AG09319 (cell line): ENCODE measurements around the gene TTC9C.

Experiments
- DNase-seq: peaks from one replicate; pipeline ENCODE4 v3.0.0-alpha.2; 2010; ENCODE audit warnings: low read depth; ENCODE audit errors: extremely low read depth
- TF ChIP-seq, protein P1 (sequence below): IDR thresholded peaks from 2 replicates; pipeline ENCODE4 v1.5.1; 2011; ENCODE audit warnings: low read depth, mild to moderate bottlenecking, inconsistent platforms, low read length, moderate library complexity

The TTC9C gene

DNA sequence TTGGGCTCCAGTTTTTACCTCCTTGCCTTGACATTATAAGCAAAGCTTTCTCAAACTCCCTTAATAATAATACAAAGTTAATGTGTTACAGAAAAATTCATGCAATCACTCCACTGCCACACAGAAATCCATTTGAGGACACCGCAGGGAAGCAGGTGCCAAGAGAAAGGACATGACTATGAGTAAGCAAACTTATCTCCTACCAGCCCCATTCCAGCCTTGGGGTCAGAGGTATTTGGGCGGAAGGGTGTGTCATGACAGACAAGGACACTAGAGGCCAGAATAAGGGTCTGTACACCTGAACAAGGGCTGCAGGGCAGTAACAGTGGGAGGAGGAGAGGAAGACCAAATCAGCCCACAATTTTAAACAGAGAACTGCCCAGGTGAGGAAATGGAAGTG is 14.9 kb upstream of the TTC9C start:
- no peak for DNase-seq
- TF ChIP-seq, protein P1, sequence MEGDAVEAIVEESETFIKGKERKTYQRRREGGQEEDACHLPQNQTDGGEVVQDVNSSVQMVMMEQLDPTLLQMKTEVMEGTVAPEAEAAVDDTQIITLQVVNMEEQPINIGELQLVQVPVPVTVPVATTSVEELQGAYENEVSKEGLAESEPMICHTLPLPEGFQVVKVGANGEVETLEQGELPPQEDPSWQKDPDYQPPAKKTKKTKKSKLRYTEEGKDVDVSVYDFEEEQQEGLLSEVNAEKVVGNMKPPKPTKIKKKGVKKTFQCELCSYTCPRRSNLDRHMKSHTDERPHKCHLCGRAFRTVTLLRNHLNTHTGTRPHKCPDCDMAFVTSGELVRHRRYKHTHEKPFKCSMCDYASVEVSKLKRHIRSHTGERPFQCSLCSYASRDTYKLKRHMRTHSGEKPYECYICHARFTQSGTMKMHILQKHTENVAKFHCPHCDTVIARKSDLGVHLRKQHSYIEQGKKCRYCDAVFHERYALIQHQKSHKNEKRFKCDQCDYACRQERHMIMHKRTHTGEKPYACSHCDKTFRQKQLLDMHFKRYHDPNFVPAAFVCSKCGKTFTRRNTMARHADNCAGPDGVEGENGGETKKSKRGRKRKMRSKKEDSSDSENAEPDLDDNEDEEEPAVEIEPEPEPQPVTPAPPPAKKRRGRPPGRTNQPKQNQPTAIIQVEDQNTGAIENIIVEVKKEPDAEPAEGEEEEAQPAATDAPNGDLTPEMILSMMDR: no peak

DNA sequence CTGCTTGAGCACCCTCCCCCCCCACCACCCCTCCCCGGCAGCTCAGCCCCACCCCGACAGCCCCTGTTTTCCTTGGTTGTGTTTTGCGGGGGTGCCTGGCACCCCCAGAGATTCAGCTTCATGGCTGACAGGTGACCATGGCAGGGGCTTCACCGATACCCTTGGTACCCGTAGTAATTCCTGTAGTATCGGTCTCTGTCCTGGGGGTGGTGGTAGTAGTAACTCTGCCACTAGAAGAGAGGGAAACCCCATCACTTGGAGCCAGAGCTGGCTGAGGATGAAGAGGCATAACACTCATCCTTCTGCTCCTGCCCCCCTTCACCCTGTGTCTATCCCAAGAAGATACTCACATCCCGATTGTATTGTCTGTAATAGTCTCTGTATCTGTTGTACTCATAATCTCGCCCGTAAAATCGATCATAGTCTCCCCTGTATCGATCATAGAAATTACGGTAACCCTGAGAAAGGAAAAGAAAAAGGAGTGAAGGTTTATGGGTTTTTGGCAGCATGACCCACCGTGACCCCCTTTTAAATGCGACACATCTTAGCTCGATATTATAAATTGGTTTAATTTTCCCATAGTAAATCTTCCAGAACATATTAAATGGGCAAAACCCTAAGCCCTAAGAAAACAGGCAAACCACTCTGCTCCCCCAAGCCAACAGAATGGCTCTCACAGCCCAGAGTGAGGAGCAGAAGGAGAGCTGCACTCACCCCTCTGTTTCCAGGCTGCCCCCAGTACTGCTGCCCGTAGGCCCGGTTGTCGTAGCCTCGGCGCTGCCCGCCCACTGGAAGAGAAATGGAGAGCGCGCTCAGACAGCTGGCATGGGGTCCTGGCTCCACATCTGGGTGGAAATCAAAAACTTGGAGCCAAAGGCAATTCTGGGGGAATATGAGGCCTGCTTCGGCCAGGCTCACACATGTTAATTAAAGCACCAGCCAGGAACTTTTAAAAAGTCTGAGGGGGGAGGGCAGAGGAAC is 12.8 kb upstream of the TTC9C start:
- TF ChIP-seq, protein P1: no peak
- no peak for DNase-seq

GRCh38 chr11:62716206-62716605 is 12.1 kb upstream of the TTC9C start:
- TF ChIP-seq, protein P1: no peak
- no peak for DNase-seq

DNA sequence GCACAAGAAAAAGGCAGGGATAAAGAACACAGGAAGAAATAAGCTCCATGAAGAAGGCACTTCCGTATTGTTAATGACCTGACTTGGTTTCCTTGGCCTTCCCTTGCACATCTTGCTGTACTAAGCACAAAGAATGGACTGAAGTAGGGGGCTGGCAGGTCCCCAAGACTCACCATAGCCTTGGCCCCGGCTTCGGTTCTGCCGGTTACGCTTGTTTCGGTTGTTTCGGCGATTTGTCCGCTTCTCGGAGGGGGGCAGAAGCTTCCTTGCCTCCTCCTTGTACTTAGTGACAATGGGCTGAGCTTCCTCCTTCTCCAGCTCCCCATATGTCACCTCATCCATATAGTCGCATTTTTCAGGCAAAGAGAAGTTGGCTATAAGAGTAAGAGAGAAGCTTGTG is 11.5 kb upstream of the TTC9C start:
- TF ChIP-seq, protein P1: no peak
- no peak for DNase-seq

DNA sequence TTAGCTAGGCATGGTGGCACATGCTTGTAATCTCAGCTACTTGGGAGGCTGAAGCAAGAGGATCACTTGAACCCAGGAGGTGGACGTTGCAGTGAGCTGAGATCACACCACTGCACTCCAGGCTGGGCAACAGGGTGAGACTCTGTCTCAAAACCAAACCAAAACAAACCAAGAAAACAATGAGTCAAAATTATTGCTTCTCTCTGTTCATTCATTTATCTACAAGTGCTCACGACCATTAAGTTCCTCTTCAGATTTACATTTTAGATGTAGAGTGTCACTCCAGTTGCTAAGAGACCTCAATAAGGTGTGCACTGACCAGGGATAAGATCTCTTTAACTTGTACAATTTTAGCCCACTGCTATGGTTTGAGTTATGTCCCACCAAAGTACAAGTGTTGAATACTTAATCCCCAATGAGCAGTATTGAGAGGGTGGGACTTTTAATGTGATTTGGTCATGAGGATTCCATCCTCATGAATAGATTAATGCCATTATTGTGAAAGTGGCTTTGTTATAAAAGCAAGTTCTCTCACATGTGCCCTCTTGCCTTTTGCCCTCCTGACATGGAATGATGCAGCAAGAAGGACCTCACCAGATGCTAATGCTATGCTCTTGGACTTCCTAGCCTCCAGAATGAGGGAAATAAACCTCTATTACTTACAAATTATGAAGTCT is 8.8 kb upstream of the TTC9C start:
- TF ChIP-seq, protein P1: no peak
- no peak for DNase-seq

- TF ChIP-seq, protein P1: no peak; the same call in 1 of the 2 replicates
- no peak for DNase-seq
These were observed 6.3 kb upstream of the TTC9C start for GRCh38 chr11:62721994-62722393.

DNA sequence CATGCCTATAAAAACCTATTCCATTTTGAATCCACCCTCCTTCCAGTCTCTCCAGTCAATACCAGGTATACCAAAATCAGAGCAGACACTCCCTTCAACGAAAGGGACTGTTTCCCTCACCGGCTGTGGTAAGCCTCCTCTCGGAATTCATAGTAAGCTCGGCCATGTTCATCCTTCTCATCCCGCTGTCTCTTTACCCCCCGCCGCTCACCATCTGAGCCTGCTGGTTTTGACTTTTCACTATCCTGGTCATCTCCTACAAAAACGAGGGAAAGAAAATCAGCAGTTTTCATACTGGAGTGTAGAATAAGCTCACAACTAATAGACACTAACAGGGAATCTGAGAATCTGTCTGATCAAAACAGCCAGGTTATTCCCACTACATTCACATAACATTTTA is 4.1 kb upstream of the TTC9C start:
- DNase-seq: no peak
- TF ChIP-seq, protein P1: no peak
